A549 (cell line): ENCODE data around the gene SOWAHC. TPM values are rescaled to one million over a fixed set of nuclear protein-coding genes. Genes with fewer than 3 reads are reported as not detected.
"Not testable (repeated sequence)": the region's sequence is repeated elsewhere in the genome, so short reads cannot be mapped to it uniquely, and the experiment has no call there.

Experiments
- ATAC-seq, 2 experiments: fragments of 200-7000 bp in 1 of 2; fragments of >200 bp in 1 of 2; cut with Nextera tagmentation in 1 of 2; cut with Tn5 transposase in 1 of 2; 3 replicates each; pipeline versions ENCODE4 v1.8.0 to v1.9.1; 2018 to 2020; ENCODE audit warnings: mild to moderate bottlenecking in 1 of 2, moderate library complexity in 1 of 2
- CTCF ChIA-PET: fragments of 300-600 bp; sonication (Branson Sonifier 250); formaldehyde crosslinking; extraction: SDS; loops from one replicate; lab custom pipeline; 2021; ENCODE audit warnings: antibody characterized with exemption, inconsistent platforms; lab: Yijun Ruan, JAX
- POLR2A ChIA-PET: fragments of 350-600 bp; formaldehyde crosslinking; extraction: SDS; loops from one replicate; lab custom pipeline; 2021; ENCODE audit warnings: antibody characterized with exemption, inconsistent platforms; lab: Yijun Ruan, JAX
- DNase-seq, 2 experiments: peaks; one replicate each; pipeline versions ENCODE4 v3.0.0 to v3.0.0-alpha.2; 2011 to 2016; ENCODE audit warnings: low read depth in 1 of 2, low spot score in 1 of 2
- FAIRE-seq: peaks from 2 replicates; lab custom pipeline; 2011; peaks lifted over from hg19 to GRCh38; lab: Jason Lieb, UNC
- H3K27ac ChIP-seq, 2 experiments: fragments of >200 bp; sonication (Bioruptor Twin); formaldehyde crosslinking; 3 replicates each; pipeline ENCODE4 v1.5.1; 2016 to 2017
- H3K4me1 ChIP-seq: fragments of >200 bp; sonication (Bioruptor Twin); formaldehyde crosslinking; 3 replicates; pipeline ENCODE4 v1.6.1; 2016
- H3K4me2 ChIP-seq: fragments of >200 bp; sonication (Bioruptor Twin); formaldehyde crosslinking; 3 replicates; pipeline ENCODE4 v1.6.1; 2016
- H3K4me3 ChIP-seq: fragments of >200 bp; sonication (Bioruptor Twin); formaldehyde crosslinking; 3 replicates; pipeline ENCODE4 v1.5.1; 2016
- H3K9me3 ChIP-seq: fragments of >200 bp; sonication (Bioruptor Twin); formaldehyde crosslinking; 3 replicates; pipeline ENCODE4 v1.6.1; 2016
- CHD2 ChIP-seq: fragments of 150-350 bp; IDR thresholded peaks from 2 replicates; pipeline ENCODE4 v1.6.1; 2014; ENCODE audit warnings: low read length; ENCODE audit not compliant: partially characterized antibody
- CHD4 ChIP-seq: fragments of 200-600 bp; sonication (generic); IDR thresholded peaks from 2 replicates; pipeline ENCODE4 v1.6.1; 2016; ENCODE audit warnings: antibody characterized with exemption, mild to moderate bottlenecking, borderline replicate concordance
- EHMT2 ChIP-seq: fragments of 200-600 bp; sonication (generic); IDR thresholded peaks from 2 replicates; pipeline ENCODE4 v1.6.1; 2016; ENCODE audit warnings: antibody characterized with exemption, low read depth, mild to moderate bottlenecking, moderate library complexity
- FOSL2 ChIP-seq, 2 experiments: fragments of 450-650 bp in 1 of 2; fragments of >200 bp in 1 of 2; sonication (Bioruptor Twin) in 1 of 2; formaldehyde crosslinking; IDR thresholded peaks; 2 replicates each; pipeline versions ENCODE4 v1.5.0 to v1.6.1; 2016 to 2020; ENCODE audit warnings: mild to moderate bottlenecking in 1 of 2, moderate library complexity in 1 of 2
- GATA3 ChIP-seq: IDR thresholded peaks from 2 replicates; pipeline ENCODE4 v1.6.1; 2012; ENCODE audit warnings: borderline replicate concordance
- HOXA7 ChIP-seq: fragments of 250-450 bp; sonication (Bioruptor Pico); IDR thresholded peaks from 2 replicates; pipeline ENCODE4 v1.5.0; 2020; ENCODE audit warnings: mild to moderate bottlenecking, moderate library complexity
- HOXB13 ChIP-seq: fragments of 250-450 bp; sonication (Bioruptor Pico); IDR thresholded peaks from 2 replicates; pipeline ENCODE4 v1.5.0; 2020; ENCODE audit warnings: low read depth, mild to moderate bottlenecking, moderate library complexity
- JUN ChIP-seq, 2 experiments: fragments of >200 bp; sonication (Bioruptor Twin); formaldehyde crosslinking; IDR thresholded peaks; 2 replicates in 1 of 2; 3 replicates in 1 of 2; pipeline ENCODE4 v1.6.1; 2016 to 2017
- KDM1A ChIP-seq: fragments of 200-600 bp; sonication (generic); IDR thresholded peaks from 2 replicates; pipeline ENCODE4 v1.6.1; 2016; ENCODE audit warnings: low read depth, mild to moderate bottlenecking
- NR3C1 ChIP-seq: fragments of >200 bp; sonication (Bioruptor Twin); formaldehyde crosslinking; IDR thresholded peaks from 3 replicates; pipeline ENCODE4 v1.6.1; 2017
- POLR2A ChIP-seq: IDR thresholded peaks from 2 replicates; pipeline ENCODE4 v1.6.1; 2012; ENCODE audit warnings: mild to moderate bottlenecking, low read length
- RARB ChIP-seq: fragments of 250-450 bp; sonication (Bioruptor Pico); IDR thresholded peaks from 2 replicates; pipeline ENCODE4 v1.8.0; 2021; ENCODE audit warnings: mild to moderate bottlenecking, moderate library complexity
- RCOR1 ChIP-seq: fragments of 150-350 bp; IDR thresholded peaks from 2 replicates; pipeline ENCODE4 v1.6.1; 2014; ENCODE audit warnings: antibody characterized with exemption, low read length, low read depth
- SREBF2 ChIP-seq: fragments of 450-650 bp; IDR thresholded peaks from 2 replicates; pipeline ENCODE4 v1.6.1; 2014; ENCODE audit warnings: mild to moderate bottlenecking, moderate library complexity
- ZFP36 ChIP-seq: fragments of 450-650 bp; IDR thresholded peaks from 2 replicates; pipeline ENCODE4 v1.6.1; 2014; ENCODE audit warnings: borderline replicate concordance; ENCODE audit not compliant: partially characterized antibody
- ZSCAN20 ChIP-seq: fragments of 250-450 bp; sonication (Bioruptor Pico); IDR thresholded peaks from 2 replicates; pipeline ENCODE4 v1.8.0; 2022; ENCODE audit warnings: mild to moderate bottlenecking, moderate library complexity
- WGBS: methylation state at CpG from one replicate; pipeline ENCODE4 v1.1.6; 2017; ENCODE audit errors: missing lambda C conversion rate; 5-methylcytosine and 5-hydroxymethylcytosine counted together
- polyA plus RNA-seq, 4 experiments: library from polyadenylated mRNA; depleted of rRNA in 3 of 4; stranded (reverse); fragments of >200 nt; fragmentation: RNase III in 1 of 4; extraction: RNeasy Plus Mini Kit Qiagen cat#74134 plus additional on column Dnase treatment in 1 of 4; gene quantifications; 2 replicates in 3 of 4; 3 replicates in 1 of 4; pipeline ENCODE4 v1.2.3, GENCODE V29; 2011 to 2017
- TF ChIP-seq, protein P1 (sequence below): fragments of 250-450 bp; sonication (Bioruptor Pico); IDR thresholded peaks from 2 replicates; pipeline ENCODE4 v1.5.0; 2020; ENCODE audit warnings: low read depth, mild to moderate bottlenecking, moderate library complexity
- TF ChIP-seq, protein P2 (sequence below): fragments of 200-600 bp; sonication (generic); IDR thresholded peaks from 2 replicates; pipeline ENCODE4 v1.6.1; 2016; ENCODE audit warnings: antibody characterized with exemption, mild to moderate bottlenecking, moderate library complexity
- TF ChIP-seq, protein P3 (sequence below): fragments of 150-350 bp; IDR thresholded peaks from 2 replicates; pipeline ENCODE4 v1.6.1; 2014; ENCODE audit warnings: low read depth, mild to moderate bottlenecking, low read length

The SOWAHC gene
- polyA plus RNA-seq, 2 of the 4 experiments (the other 2 are of a cell fraction): 13.7 to 14.2 TPM

DNA sequence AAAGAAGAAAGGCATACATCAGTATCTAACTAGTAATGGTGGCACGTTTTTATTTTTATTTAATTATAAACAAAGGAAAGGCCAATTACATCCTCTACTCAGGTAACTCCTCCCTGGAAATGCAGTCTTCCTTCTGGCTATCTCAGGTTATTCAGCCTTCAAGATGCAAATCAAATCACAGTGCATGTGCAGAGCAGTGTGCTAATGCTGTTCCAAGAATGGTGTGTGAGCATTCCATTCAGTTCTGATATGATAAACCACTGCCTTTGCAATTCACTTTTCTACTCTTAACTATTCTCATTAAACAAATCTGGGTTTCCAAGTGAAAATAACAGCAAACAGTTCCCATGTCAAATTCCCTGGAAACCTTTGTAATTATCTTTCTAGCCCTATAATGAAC lies 38.8 kb upstream of the SOWAHC start:
- ATAC-seq (no peak), FAIRE-seq (no peak), DNase-seq (no peak)
- no peak overlapping the region for H3K27ac ChIP-seq
- no peak overlapping the region for H3K4me3 ChIP-seq
- CTCF ChIA-PET: interaction anchor here (0.9 to 3.2 kb wide), 3 partner anchors 12 to 29 kb away, joined by 3 to 14 read pairs (median 3); no protein-coding TSS in a partner anchor
- H3K4me1 ChIP-seq: no peaks in the 10 kb centered on the region
- TF ChIP-seq POLR2A (no peak), EHMT2 (no peak), ZFP36 (no peak)
- WGBS: 65% methylated on average over 1 of the region's 1 CpG
- POLR2A ChIA-PET: no interaction called here
- H3K4me2 ChIP-seq: no peak overlapping the region
- no peaks in the 10 kb centered on the region for H3K9me3 ChIP-seq

DNA sequence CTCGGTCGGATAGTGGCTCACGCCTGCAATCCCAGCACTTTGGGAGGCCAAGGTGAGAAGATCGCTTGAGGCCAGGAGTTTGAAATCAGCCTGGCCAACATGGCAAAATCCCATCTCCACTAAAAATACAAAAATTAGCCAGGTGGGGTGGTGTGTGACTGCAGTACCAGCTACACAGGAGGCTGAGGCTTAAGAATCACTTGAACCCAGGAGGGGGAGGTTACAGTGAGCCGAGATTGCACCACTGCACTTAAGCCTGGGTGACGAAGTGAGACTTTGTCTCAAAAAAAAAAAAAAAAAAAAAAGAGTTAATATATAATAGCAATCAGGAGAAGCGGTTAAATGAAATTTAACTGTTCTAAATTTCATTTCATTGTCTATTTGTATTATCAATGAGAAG lies 36.5 kb upstream of the SOWAHC start:
- H3K4me2 ChIP-seq, H3K9me3 ChIP-seq, FAIRE-seq, POLR2A ChIA-PET, H3K4me1 ChIP-seq, DNase-seq, H3K4me3 ChIP-seq, H3K27ac ChIP-seq, ATAC-seq, CTCF ChIA-PET: not testable (repeated sequence)
- 86% methylated on average over 7 of the region's 7 CpGs for WGBS

DNA sequence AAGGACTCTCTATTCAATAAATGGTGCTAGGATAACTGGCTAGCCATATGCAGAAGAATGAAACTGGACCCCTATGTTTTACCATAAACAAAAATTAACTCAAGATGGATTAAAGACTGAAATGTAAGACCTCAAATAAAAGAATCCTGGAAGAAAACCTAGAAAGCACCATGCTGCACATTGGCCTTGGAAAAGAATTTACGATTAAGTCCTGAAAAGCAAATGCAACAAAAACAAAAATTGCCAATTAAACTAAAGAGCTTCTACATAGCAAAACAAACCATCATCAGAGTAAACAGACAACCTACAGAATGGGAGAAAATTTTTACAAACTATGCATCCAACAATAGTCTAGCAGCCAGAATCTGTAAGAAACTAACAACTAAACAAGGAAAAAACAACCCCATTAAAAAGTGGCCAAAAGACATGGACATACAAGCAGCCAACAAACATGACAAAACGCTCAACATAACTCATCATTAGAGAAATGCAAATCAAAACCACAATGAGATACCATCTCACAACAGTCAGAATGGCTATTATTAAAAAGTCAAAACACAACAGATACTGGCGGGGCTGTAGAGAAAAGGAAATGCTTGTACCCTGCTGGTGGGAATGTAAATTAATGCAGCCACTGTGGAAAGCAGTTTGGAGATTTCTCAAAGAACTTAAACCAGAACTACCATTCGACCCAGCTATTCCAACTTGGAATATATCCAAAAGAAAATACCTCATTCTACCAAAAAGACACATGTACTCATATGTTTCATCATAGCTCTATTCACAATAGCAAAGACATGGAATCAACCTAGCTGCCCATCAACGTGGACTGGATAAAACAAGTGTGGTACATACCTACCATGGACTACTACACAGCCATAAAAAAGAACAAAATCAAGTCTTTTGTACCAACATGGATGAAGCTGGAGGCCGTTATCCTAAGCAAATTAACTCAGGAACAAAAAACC lies 31.0 kb upstream of the SOWAHC start:
- H3K4me3 ChIP-seq: no peak overlapping the region
- no peak for TF ChIP-seq FOSL2 (IDR thresholded peaks at IDR 0.05)
- TF ChIP-seq FOSL2 (CRISPR knock-in tag; IDR thresholded peaks at IDR 0.05): no peak
- no peak for TF ChIP-seq JUN (IDR thresholded peaks at IDR 0.05)
- TF ChIP-seq KDM1A: no peak
- TF ChIP-seq CHD4: no peak
- TF ChIP-seq HOXA7: no peak
- TF ChIP-seq NR3C1: no peak
- no peak for TF ChIP-seq RCOR1
- TF ChIP-seq RARB (CRISPR knock-in tag): no peak
- no peak for TF ChIP-seq SREBF2
- no peak for TF ChIP-seq ZSCAN20
- no peak for TF ChIP-seq POLR2A
- no peak for TF ChIP-seq CHD2
- TF ChIP-seq, protein P1, sequence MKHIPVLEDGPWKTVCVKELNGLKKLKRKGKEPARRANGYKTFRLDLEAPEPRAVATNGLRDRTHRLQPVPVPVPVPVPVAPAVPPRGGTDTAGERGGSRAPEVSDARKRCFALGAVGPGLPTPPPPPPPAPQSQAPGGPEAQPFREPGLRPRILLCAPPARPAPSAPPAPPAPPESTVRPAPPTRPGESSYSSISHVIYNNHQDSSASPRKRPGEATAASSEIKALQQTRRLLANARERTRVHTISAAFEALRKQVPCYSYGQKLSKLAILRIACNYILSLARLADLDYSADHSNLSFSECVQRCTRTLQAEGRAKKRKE (CRISPR knock-in tag): no peak
- no peak for TF ChIP-seq GATA3
- TF ChIP-seq HOXB13 (CRISPR knock-in tag): no peak
- TF ChIP-seq, protein P2, sequence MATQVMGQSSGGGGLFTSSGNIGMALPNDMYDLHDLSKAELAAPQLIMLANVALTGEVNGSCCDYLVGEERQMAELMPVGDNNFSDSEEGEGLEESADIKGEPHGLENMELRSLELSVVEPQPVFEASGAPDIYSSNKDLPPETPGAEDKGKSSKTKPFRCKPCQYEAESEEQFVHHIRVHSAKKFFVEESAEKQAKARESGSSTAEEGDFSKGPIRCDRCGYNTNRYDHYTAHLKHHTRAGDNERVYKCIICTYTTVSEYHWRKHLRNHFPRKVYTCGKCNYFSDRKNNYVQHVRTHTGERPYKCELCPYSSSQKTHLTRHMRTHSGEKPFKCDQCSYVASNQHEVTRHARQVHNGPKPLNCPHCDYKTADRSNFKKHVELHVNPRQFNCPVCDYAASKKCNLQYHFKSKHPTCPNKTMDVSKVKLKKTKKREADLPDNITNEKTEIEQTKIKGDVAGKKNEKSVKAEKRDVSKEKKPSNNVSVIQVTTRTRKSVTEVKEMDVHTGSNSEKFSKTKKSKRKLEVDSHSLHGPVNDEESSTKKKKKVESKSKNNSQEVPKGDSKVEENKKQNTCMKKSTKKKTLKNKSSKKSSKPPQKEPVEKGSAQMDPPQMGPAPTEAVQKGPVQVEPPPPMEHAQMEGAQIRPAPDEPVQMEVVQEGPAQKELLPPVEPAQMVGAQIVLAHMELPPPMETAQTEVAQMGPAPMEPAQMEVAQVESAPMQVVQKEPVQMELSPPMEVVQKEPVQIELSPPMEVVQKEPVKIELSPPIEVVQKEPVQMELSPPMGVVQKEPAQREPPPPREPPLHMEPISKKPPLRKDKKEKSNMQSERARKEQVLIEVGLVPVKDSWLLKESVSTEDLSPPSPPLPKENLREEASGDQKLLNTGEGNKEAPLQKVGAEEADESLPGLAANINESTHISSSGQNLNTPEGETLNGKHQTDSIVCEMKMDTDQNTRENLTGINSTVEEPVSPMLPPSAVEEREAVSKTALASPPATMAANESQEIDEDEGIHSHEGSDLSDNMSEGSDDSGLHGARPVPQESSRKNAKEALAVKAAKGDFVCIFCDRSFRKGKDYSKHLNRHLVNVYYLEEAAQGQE: no peak
- TF ChIP-seq, protein P3, sequence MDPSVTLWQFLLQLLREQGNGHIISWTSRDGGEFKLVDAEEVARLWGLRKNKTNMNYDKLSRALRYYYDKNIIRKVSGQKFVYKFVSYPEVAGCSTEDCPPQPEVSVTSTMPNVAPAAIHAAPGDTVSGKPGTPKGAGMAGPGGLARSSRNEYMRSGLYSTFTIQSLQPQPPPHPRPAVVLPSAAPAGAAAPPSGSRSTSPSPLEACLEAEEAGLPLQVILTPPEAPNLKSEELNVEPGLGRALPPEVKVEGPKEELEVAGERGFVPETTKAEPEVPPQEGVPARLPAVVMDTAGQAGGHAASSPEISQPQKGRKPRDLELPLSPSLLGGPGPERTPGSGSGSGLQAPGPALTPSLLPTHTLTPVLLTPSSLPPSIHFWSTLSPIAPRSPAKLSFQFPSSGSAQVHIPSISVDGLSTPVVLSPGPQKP: no peak
- ATAC-seq: no peak
- WGBS: 86% methylated on average over 6 of the region's 6 CpGs
- no peaks in the 10 kb centered on the region for H3K4me1 ChIP-seq
- DNase-seq: no peak
- no peaks in the 10 kb centered on the region for H3K9me3 ChIP-seq
- no peak for FAIRE-seq
- ChIA-PET CTCF (no interaction called here), POLR2A (no interaction called here)
- H3K4me2 ChIP-seq: no peak overlapping the region
- no peak overlapping the region for H3K27ac ChIP-seq
